Panc1 (cell line): Measurements from ENCODE around the gene LAMP5. TPM values are rescaled to one million over a fixed set of nuclear protein-coding genes. Genes with fewer than 3 reads are reported as not detected.

Experiments used
- ATAC-seq: fragments of 200-7000 bp; cut with Tn5 transposase; 2 replicates; pipeline ENCODE4 v1.9.1; 2020; ENCODE audit warnings: mild to moderate bottlenecking, moderate library complexity
- BruUV-seq: library from RNA; stranded (reverse); fragments of 400-500 nt; replicated peaks from 2 replicates; lab custom pipeline; 2021; lab: Mats Ljungman, UMichigan
- CTCF ChIA-PET: fragments of 300-600 bp; sonication (Branson Sonifier 250); formaldehyde crosslinking; loops from one replicate; lab custom pipeline; 2022; ENCODE audit warnings: antibody characterized with exemption; lab: Charles Lee
- POLR2A ChIA-PET: fragments of 300-600 bp; sonication (Branson Sonifier 250); formaldehyde crosslinking; loops from one replicate; lab custom pipeline; 2022; ENCODE audit warnings: antibody characterized with exemption; lab: Charles Lee
- DNase-seq: peaks from one replicate; pipeline ENCODE4 v3.0.0-alpha.2; 2010; ENCODE audit warnings: low read depth, low spot score
- H3K27ac ChIP-seq: 2 replicates; pipeline ENCODE4 v1.5.1; 2011; ENCODE audit warnings: mild to moderate bottlenecking, low read length, inconsistent platforms
- H3K27me3 ChIP-seq: fragments of 200-500 bp; sonication (Bioruptor generic); 2 replicates; pipeline ENCODE4 v1.6.0; 2014; ENCODE audit warnings: low read length, inconsistent platforms; ENCODE audit not compliant: control insufficient read depth, insufficient read depth
- H3K36me3 ChIP-seq: fragments of 200-500 bp; sonication (Bioruptor generic); 2 replicates; pipeline ENCODE4 v1.5.1; 2014; ENCODE audit warnings: inconsistent platforms, mild to moderate bottlenecking, low read length, moderate library complexity; ENCODE audit not compliant: control insufficient read depth, insufficient read depth
- H3K4me1 ChIP-seq: 2 replicates; pipeline ENCODE4 v1.5.1; 2011; ENCODE audit warnings: inconsistent platforms, mild to moderate bottlenecking, low read length, moderate library complexity; ENCODE audit not compliant: control insufficient read depth, insufficient read depth
- H3K4me3 ChIP-seq, 2 experiments: 2 replicates each; pipeline ENCODE4 v1.5.1; 2011 to 2012; ENCODE audit warnings: low read depth in 2 of 2, low read length in 2 of 2, mild to moderate bottlenecking in 2 of 2, inconsistent platforms in 1 of 2, moderate library complexity in 1 of 2
- H3K9me3 ChIP-seq: fragments of 200-500 bp; sonication (Bioruptor generic); 2 replicates; pipeline ENCODE4 v1.5.1; 2014; ENCODE audit warnings: low read depth, mild to moderate bottlenecking, inconsistent platforms, low read length, moderate library complexity; ENCODE audit not compliant: control insufficient read depth, insufficient read depth
- CTCF ChIP-seq: fragments of 450-650 bp; IDR thresholded peaks from 2 replicates; pipeline ENCODE4 v1.5.1; 2017; ENCODE audit warnings: mild to moderate bottlenecking
- POLR2AphosphoS5 ChIP-seq: IDR thresholded peaks from 2 replicates; pipeline ENCODE4 v1.6.1; 2012; ENCODE audit warnings: mild to moderate bottlenecking, low read depth, low read length, moderate library complexity
- REST ChIP-seq, 2 experiments: IDR thresholded peaks; 2 replicates each; pipeline ENCODE4 v1.6.1; 2011 to 2012; ENCODE audit warnings: low read depth in 2 of 2, control low read depth in 1 of 2, low read length in 1 of 2, mild to moderate bottlenecking in 1 of 2, moderate library complexity in 1 of 2; ENCODE audit not compliant: insufficient read depth in 1 of 2
- SIN3A ChIP-seq: IDR thresholded peaks from 2 replicates; pipeline ENCODE4 v1.6.1; 2012; ENCODE audit warnings: low read depth, mild to moderate bottlenecking, low read length, moderate library complexity, borderline replicate concordance; ENCODE audit not compliant: insufficient read depth
- TCF7L2 ChIP-seq: IDR thresholded peaks from 2 replicates; pipeline ENCODE4 v1.6.1; 2011; ENCODE audit warnings: mild to moderate bottlenecking, low read depth, low read length, inconsistent platforms
- in situ Hi-C: cut with HindIII; loops from 2 replicates; pipeline ENCODE4 v1.10.0; 2016; ENCODE audit warnings: low sequenced_read_pairs, low pct_unique_long_range_greater_than_20kb
- intact Hi-C: fragments of 100-400 bp; cut with micrococcal nuclease; formaldehyde crosslinking; loops from one replicate; pipeline ENCODE4 v1.10.0; 2022; ENCODE audit not compliant: unreplicated experiment
- total RNA-seq: library from RNA; stranded (reverse); gene quantifications from one replicate; pipeline ENCODE4 v1.2.1, GENCODE V29; 2021; ENCODE audit not compliant: unreplicated experiment

LAMP5 gene
- total RNA-seq, 1 experiment from 2014 or later, result not detected

- Histone ChIP-seq H3K9me3 (no peaks in the 10 kb centered on the region), H3K27ac (no peak overlapping the region), H3K36me3 (no peaks in the 10 kb centered on the region), H3K27me3 (no peaks in the 10 kb centered on the region), H3K4me1 (no peaks in the 10 kb centered on the region), H3K4me3 (no peak overlapping the region)
- POLR2A ChIA-PET, result no interaction called here
- intact Hi-C loops, result no loop called here
- no peak for DNase-seq
- CTCF ChIA-PET, result no interaction called here
- ATAC-seq, result no peak
- no TSS peak for BruUV-seq
- no peak for TF ChIP-seq CTCF
- no peak for TF ChIP-seq REST (IDR thresholded peaks at IDR 0.05; ENCODE audit: insufficient read depth in 1 of 2, low read depth in 2 of 2, low read length in 1 of 2)
- TF ChIP-seq POLR2AphosphoS5, result no peak
- TF ChIP-seq TCF7L2, result no peak
- TF ChIP-seq SIN3A, result no peak
- in situ Hi-C loops, result no loop called here
Measured at GRCh38 chr20:9476637-9477036, 37.8 kb upstream of the LAMP5 start.

- DNase-seq (no peak), ATAC-seq (no peak)
- Histone ChIP-seq H3K27me3 (no peaks in the 10 kb centered on the region), H3K9me3 (no peaks in the 10 kb centered on the region), H3K4me3 (no peak overlapping the region), H3K4me1 (no peaks in the 10 kb centered on the region), H3K27ac (no peak overlapping the region), H3K36me3 (no peaks in the 10 kb centered on the region)
- CTCF ChIA-PET, result no interaction called here
- TF ChIP-seq TCF7L2, result no peak
- TF ChIP-seq SIN3A, result no peak
- TF ChIP-seq POLR2AphosphoS5, result no peak
- in situ Hi-C loops, result no loop called here
- no TSS peak for BruUV-seq
- POLR2A ChIA-PET, result no interaction called here
- intact Hi-C loops, result no loop called here
Measured at GRCh38 chr20:9478771-9479170, 35.6 kb upstream of the LAMP5 start.

GRCh38 chr20:9480066-9480465 lies 34.3 kb upstream of the LAMP5 start:
- in situ Hi-C loops, result no loop called here
- Histone ChIP-seq H3K36me3 (no peaks in the 10 kb centered on the region), H3K4me3 (no peak overlapping the region), H3K4me1 (no peaks in the 10 kb centered on the region), H3K27ac (no peak overlapping the region), H3K9me3 (no peaks in the 10 kb centered on the region), H3K27me3 (no peaks in the 10 kb centered on the region)
- no peak for DNase-seq
- ChIA-PET POLR2A (no interaction called here), CTCF (no interaction called here)
- BruUV-seq, result no TSS peak
- ATAC-seq, result no peak
- TF ChIP-seq CTCF (no peak), REST (IDR thresholded peaks at IDR 0.05; ENCODE audit: insufficient read depth in 1 of 2, low read depth in 2 of 2, low read length in 1 of 2) (no peak), POLR2AphosphoS5 (no peak), TCF7L2 (no peak), SIN3A (no peak)
- intact Hi-C loops, result no loop called here
